Suprapubic skin (tissue), 4 donors: ENCODE measurements around the gene ZNF454. TPM values are rescaled to one million over a fixed set of nuclear protein-coding genes. Genes with fewer than 3 reads are reported as not detected.

Source experiments
- DNase-seq, 2 donors: peaks; one replicate each; pipeline ENCODE4 v3.0.0-alpha.2; 2019; ENCODE audit warnings: low spot score in 2 of 2
- H3K27ac ChIP-seq: fragments of 200-600 bp; sonication (generic); one replicate; pipeline ENCODE4 v1.5.1; 2019
- H3K27me3 ChIP-seq: fragments of 200-600 bp; sonication (generic); one replicate; pipeline ENCODE4 v1.5.1; 2019
- H3K36me3 ChIP-seq: fragments of 200-600 bp; sonication (generic); one replicate; pipeline ENCODE4 v1.5.1; 2019
- H3K4me1 ChIP-seq: fragments of 200-600 bp; sonication (generic); one replicate; pipeline ENCODE4 v1.5.1; 2019
- H3K4me3 ChIP-seq: fragments of 200-600 bp; sonication (generic); one replicate; pipeline ENCODE4 v1.5.1; 2019; ENCODE audit warnings: mild to moderate bottlenecking
- H3K9me3 ChIP-seq: fragments of 200-600 bp; sonication (generic); one replicate; pipeline ENCODE4 v1.5.1; 2019
- CTCF ChIP-seq, 2 donors: fragments of 200-600 bp in 1 of 2; fragments of 450-650 bp in 1 of 2; sonication (generic) in 1 of 2; IDR thresholded peaks; one replicate each; pipeline ENCODE4 v1.5.1; 2016 to 2019; ENCODE audit warnings: antibody characterized with exemption in 2 of 2, mild to moderate bottlenecking in 1 of 2, moderate library complexity in 1 of 2
- EP300 ChIP-seq: sonication (generic); formaldehyde crosslinking; IDR thresholded peaks from one replicate; pipeline ENCODE4 v1.6.1; 2017; ENCODE audit warnings: antibody characterized with exemption
- POLR2A ChIP-seq, 2 donors: fragments of 450-650 bp; IDR thresholded peaks; one replicate each; pipeline ENCODE4 v1.6.1; 2017; ENCODE audit warnings: antibody characterized with exemption in 2 of 2, mild to moderate bottlenecking in 2 of 2, moderate library complexity in 2 of 2
- POLR2AphosphoS5 ChIP-seq, 3 donors: sonication (generic); formaldehyde crosslinking; IDR thresholded peaks; one replicate each; pipeline ENCODE4 v1.6.1; 2017; ENCODE audit warnings: antibody characterized with exemption in 3 of 3
- WGBS: methylation state at CpG from one replicate; pipeline ENCODE4 v1.1.5; 2018; 5-methylcytosine and 5-hydroxymethylcytosine counted together
- total RNA-seq, 4 donors: library from RNA; depleted of rRNA; stranded (reverse); fragments of >200 nt; gene quantifications; one replicate each; pipeline ENCODE4 v1.1.0, GENCODE V29; 2016

ZNF454 gene
- total RNA-seq, 4 donors from 2014 or later = 0.38 to 3.1 (median 0.71) TPM

DNA sequence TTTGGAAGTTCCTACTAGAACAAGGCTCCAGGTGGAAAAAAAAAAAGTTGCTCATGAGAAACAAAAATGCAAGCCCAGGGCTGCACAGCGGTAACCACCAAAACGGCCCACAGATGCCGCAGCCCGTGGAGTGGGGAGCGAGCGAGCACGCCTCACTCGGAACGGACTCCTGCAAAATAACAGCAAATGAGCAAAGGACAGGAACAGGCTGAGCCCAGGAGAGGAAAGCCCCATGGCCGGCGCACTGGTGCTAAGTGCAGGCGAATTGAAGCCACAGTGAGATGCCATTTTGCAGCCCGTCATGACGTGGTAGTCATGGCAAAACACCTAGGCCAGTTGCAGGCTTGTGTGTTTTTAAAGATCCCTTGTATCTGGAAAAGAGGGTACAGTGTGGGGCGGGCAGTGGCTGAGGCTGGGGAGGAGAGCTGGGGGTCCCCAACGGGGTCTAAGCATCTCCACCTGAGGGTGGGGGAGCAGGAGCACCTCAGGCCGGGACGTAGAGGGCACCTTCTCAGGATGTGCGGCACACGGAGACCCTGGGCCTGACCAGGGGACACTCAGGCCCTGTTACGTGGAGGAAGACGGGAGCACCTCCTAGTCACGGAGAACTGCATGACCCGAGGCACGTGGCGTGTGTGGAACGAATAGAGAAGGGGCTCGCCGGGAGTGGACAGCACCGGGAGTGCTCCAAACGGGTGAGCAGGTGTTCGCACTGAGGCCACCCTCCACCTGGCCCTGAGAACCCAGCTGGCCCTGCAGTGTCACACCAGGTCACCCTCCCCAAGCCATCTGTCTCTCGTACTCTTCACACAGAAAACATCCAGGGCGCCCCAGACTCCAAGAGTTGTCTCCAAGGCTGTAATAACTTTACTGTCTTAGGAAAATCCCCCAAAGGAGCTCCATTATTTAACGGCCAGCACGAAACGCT lies 43.4 kb downstream of the ZNF454 start:
- 92% methylated on average over 31 of the region's 37 CpGs for WGBS
- Histone ChIP-seq H3K4me3 (no peak overlapping the region), H3K4me1 (no peaks in the 10 kb centered on the region), H3K36me3 (no peaks in the 10 kb centered on the region), H3K27me3 (no peaks in the 10 kb centered on the region), H3K9me3 (peaks cover 34% of the 10 kb centered on the region), H3K27ac (no peak overlapping the region)
- DNase-seq = no peak
- TF ChIP-seq POLR2A (IDR thresholded peaks at IDR 0.05) = no peak
- TF ChIP-seq POLR2AphosphoS5 (IDR thresholded peaks at IDR 0.05) = no peak
- no peak for TF ChIP-seq CTCF (IDR thresholded peaks at IDR 0.05)
- no peak for TF ChIP-seq EP300

- H3K36me3 ChIP-seq = no peaks in the 10 kb centered on the region
- TF ChIP-seq POLR2A (IDR thresholded peaks at IDR 0.05) = no peak
- no peak for TF ChIP-seq POLR2AphosphoS5 (IDR thresholded peaks at IDR 0.05)
- no peak for TF ChIP-seq CTCF (IDR thresholded peaks at IDR 0.05)
- TF ChIP-seq EP300 = no peak
- H3K27ac ChIP-seq = no peak overlapping the region
- H3K27me3 ChIP-seq = no peaks in the 10 kb centered on the region
- H3K9me3 ChIP-seq = peaks cover 34% of the 10 kb centered on the region
- no peaks in the 10 kb centered on the region for H3K4me1 ChIP-seq
- no peak for DNase-seq
- no peak overlapping the region for H3K4me3 ChIP-seq
- WGBS = 96% methylated on average over 25 of the region's 43 CpGs
Measured at GRCh38 chr5:178986326-178986960, 45.4 kb downstream of the ZNF454 start.

DNA sequence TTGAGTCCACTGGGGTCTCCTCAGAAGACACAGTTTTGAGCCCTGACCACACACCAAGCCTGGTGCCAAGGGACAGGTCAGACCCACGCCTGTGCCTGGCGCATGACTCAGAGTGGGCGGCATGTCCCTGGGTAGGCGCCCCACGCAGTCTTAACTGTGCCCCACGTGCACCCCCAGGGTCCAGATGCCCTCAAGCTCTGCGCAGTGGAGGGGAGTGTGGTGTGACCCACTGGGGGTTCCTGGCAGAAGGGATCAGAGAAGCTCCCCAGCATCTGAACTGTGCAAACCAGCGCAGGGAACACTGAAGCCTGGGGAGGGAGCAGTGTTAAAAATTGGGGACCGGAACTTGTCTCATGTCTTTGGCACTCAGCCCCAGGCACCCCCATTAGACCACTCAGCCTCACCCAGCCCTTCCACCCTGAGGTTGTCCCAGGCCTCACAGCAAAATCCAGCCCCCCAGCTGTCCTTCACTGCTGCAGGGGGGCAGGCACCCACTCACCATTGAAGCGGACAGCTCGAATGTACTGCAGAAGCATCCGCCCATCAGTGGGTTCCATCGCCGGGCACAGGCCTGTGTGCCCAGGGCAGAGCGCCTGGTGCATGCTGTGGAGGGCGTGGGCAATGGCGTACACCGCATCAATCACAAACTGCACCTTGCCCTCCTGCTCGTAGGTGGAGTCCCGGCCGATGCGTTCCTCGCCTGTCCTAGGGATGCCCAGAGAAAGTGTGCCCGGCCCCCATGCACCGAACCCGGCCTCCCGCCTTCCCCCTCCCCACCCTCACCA lies 47.6 kb downstream of the ZNF454 start:
- Histone ChIP-seq H3K4me1 (no peaks in the 10 kb centered on the region), H3K36me3 (no peaks in the 10 kb centered on the region), H3K27me3 (peaks cover 11% of the 10 kb centered on the region), H3K27ac (no peak overlapping the region), H3K4me3 (no peak overlapping the region), H3K9me3 (peaks cover 34% of the 10 kb centered on the region)
- no peak for DNase-seq
- TF ChIP-seq CTCF (IDR thresholded peaks at IDR 0.05) = no peak
- no peak for TF ChIP-seq EP300
- no peak for TF ChIP-seq POLR2A (IDR thresholded peaks at IDR 0.05)
- TF ChIP-seq POLR2AphosphoS5 (IDR thresholded peaks at IDR 0.05) = no peak
- WGBS = 91% methylated on average over 26 of the region's 27 CpGs

DNA sequence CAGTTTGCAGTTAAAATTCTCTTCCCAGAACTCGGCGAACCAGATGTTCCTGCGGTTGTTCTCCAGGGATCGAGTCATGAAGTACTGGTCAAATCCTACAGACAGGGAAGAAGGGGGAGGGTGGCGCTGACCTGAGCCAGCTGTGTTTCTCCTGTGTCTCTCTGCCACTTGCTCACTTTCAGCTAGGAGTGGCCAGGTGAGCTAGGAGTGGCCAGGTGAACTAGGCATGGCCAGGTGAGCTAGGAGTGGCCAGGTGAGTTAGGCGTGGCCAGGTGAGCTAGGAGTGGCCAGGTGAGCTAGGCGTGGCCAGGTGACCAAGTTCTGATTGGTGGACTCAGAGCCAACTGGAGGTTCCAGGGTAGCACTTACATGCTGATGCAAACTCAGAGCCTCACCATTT lies 48.3 kb downstream of the ZNF454 start:
- Histone ChIP-seq H3K4me3 (no peak overlapping the region), H3K4me1 (peaks cover 4% of the 10 kb centered on the region), H3K36me3 (no peaks in the 10 kb centered on the region), H3K27me3 (peaks cover 18% of the 10 kb centered on the region), H3K27ac (no peak overlapping the region), H3K9me3 (peaks cover 28% of the 10 kb centered on the region)
- TF ChIP-seq POLR2A (IDR thresholded peaks at IDR 0.05) = no peak
- no peak for TF ChIP-seq CTCF (IDR thresholded peaks at IDR 0.05)
- TF ChIP-seq EP300 = no peak
- no peak for TF ChIP-seq POLR2AphosphoS5 (IDR thresholded peaks at IDR 0.05)
- 90% methylated on average over 5 of the region's 7 CpGs for WGBS
- no peak for DNase-seq
